ENCODE data around the gene EMD. TPM values are rescaled to one million over a fixed set of nuclear protein-coding genes. Genes with fewer than 3 reads are reported as not detected.

Gene EMD
- total RNA-seq, 1 experiment from 2014 or later: 107 TPM

GRCh38 chrX:154356596-154356995 lies 22.5 kb upstream of the EMD start:
- Mint-ChIP-seq H3K27ac (ENCODE audit: low read depth, unreplicated experiment) (no peak overlapping the region), H3K9me3 (ENCODE audit: unreplicated experiment) (no peaks in the 10 kb centered on the region), H3K4me1 (ENCODE audit: insufficient read depth, unreplicated experiment) (peaks cover 5% of the 10 kb centered on the region), H3K4me3 (ENCODE audit: unreplicated experiment) (no peak overlapping the region), H3K27me3 (ENCODE audit: insufficient read depth, unreplicated experiment) (no peaks in the 10 kb centered on the region), H3K36me3 (ENCODE audit: insufficient read depth, unreplicated experiment) (peaks cover 75% of the 10 kb centered on the region)
- POLR2A ChIA-PET: interaction anchor here (1.4 kb wide), 1 partner anchor 14 kb away, joined by 4 read pairs; no protein-coding TSS in a partner anchor
- CTCF ChIA-PET: interaction anchor here (0.6 kb wide), 1 partner anchor 116 kb away, joined by 3 read pairs; no protein-coding TSS in a partner anchor
- TF ChIP-seq, protein P1, sequence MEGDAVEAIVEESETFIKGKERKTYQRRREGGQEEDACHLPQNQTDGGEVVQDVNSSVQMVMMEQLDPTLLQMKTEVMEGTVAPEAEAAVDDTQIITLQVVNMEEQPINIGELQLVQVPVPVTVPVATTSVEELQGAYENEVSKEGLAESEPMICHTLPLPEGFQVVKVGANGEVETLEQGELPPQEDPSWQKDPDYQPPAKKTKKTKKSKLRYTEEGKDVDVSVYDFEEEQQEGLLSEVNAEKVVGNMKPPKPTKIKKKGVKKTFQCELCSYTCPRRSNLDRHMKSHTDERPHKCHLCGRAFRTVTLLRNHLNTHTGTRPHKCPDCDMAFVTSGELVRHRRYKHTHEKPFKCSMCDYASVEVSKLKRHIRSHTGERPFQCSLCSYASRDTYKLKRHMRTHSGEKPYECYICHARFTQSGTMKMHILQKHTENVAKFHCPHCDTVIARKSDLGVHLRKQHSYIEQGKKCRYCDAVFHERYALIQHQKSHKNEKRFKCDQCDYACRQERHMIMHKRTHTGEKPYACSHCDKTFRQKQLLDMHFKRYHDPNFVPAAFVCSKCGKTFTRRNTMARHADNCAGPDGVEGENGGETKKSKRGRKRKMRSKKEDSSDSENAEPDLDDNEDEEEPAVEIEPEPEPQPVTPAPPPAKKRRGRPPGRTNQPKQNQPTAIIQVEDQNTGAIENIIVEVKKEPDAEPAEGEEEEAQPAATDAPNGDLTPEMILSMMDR (IDR thresholded peaks at IDR 0.05; ENCODE audit: unreplicated experiment): no peak
- intact Hi-C loops (cut with micrococcal nuclease): no loop called here
- no TSS peak for BruUV-seq (replicated peaks)
- DNase-seq (ENCODE audit: unreplicated experiment): no peak

GRCh38 chrX:154357205-154357604 lies 21.9 kb upstream of the EMD start:
- Mint-ChIP-seq H3K9me3 (ENCODE audit: unreplicated experiment) (no peaks in the 10 kb centered on the region), H3K4me3 (ENCODE audit: unreplicated experiment) (no peak overlapping the region), H3K27me3 (ENCODE audit: insufficient read depth, unreplicated experiment) (no peaks in the 10 kb centered on the region), H3K4me1 (ENCODE audit: insufficient read depth, unreplicated experiment) (peaks cover 5% of the 10 kb centered on the region), H3K27ac (ENCODE audit: low read depth, unreplicated experiment) (no peak overlapping the region), H3K36me3 (ENCODE audit: insufficient read depth, unreplicated experiment) (peaks cover 75% of the 10 kb centered on the region)
- no TSS peak for BruUV-seq (replicated peaks)
- TF ChIP-seq, protein P1 (IDR thresholded peaks at IDR 0.05; ENCODE audit: unreplicated experiment): no peak
- intact Hi-C loops (cut with micrococcal nuclease): no loop called here
- ChIA-PET POLR2A (interaction anchor here (1.4 kb wide), 1 partner anchor 14 kb away, joined by 4 read pairs; no protein-coding TSS in a partner anchor), CTCF (interaction anchor here (0.6 kb wide), 2 partner anchors 8 to 115 kb away, joined by 3 read pairs; no protein-coding TSS in a partner anchor)
- no peak for DNase-seq (ENCODE audit: unreplicated experiment)

- no peak for DNase-seq (ENCODE audit: unreplicated experiment)
- Mint-ChIP-seq H3K27ac (ENCODE audit: low read depth, unreplicated experiment) (no peak overlapping the region), H3K27me3 (ENCODE audit: insufficient read depth, unreplicated experiment) (no peaks in the 10 kb centered on the region), H3K4me3 (ENCODE audit: unreplicated experiment) (no peak overlapping the region), H3K4me1 (ENCODE audit: insufficient read depth, unreplicated experiment) (peaks cover 5% of the 10 kb centered on the region), H3K9me3 (ENCODE audit: unreplicated experiment) (no peaks in the 10 kb centered on the region), H3K36me3 (ENCODE audit: insufficient read depth, unreplicated experiment) (peaks cover 79% of the 10 kb centered on the region)
- ChIA-PET POLR2A (no interaction called here), CTCF (no interaction called here)
- TF ChIP-seq, protein P1 (IDR thresholded peaks at IDR 0.05; ENCODE audit: unreplicated experiment): no peak
- BruUV-seq (replicated peaks): no TSS peak
- intact Hi-C loops (cut with micrococcal nuclease): no loop called here
Observed at GRCh38 chrX:154358011-154358410, 21.1 kb upstream of the EMD start.

DNA sequence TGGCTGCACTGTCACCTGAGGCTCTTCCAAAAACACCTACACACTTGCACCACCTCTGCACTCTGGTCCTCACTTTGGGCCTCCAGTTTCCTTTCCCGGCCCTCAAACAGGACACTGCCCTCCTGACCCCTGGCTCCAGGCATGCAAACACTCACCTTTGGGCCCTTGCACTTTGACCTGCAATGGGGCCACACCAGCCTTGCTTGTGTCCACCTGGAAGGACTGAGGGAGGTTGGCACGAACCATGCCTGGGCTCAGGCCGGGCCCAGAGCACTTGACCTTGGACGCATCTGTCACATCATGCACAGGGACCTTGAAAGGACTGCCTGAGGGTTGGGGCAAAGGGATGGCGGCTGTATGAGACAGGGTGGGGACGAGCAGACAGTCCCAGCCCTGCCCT lies 20.3 kb upstream of the EMD start:
- H3K4me3 Mint-ChIP-seq (ENCODE audit: unreplicated experiment): no peak overlapping the region
- peaks cover 80% of the 10 kb centered on the region for H3K36me3 Mint-ChIP-seq (ENCODE audit: insufficient read depth, unreplicated experiment)
- no peaks in the 10 kb centered on the region for H3K9me3 Mint-ChIP-seq (ENCODE audit: unreplicated experiment)
- no peak for DNase-seq (ENCODE audit: unreplicated experiment)
- CTCF ChIA-PET: no interaction called here
- intact Hi-C loops (cut with micrococcal nuclease): no loop called here
- TF ChIP-seq, protein P1 (IDR thresholded peaks at IDR 0.05; ENCODE audit: unreplicated experiment): no peak
- H3K27ac Mint-ChIP-seq (ENCODE audit: low read depth, unreplicated experiment): no peak overlapping the region
- POLR2A ChIA-PET: no interaction called here
- no peaks in the 10 kb centered on the region for H3K27me3 Mint-ChIP-seq (ENCODE audit: insufficient read depth, unreplicated experiment)
- H3K4me1 Mint-ChIP-seq (ENCODE audit: insufficient read depth, unreplicated experiment): peaks cover 5% of the 10 kb centered on the region
- BruUV-seq (replicated peaks): no TSS peak

Measured in MCF 10A (cell line).